K562 (cell line): Measurements from ENCODE around the gene DPAGT1. TPM values are rescaled to one million over a fixed set of nuclear protein-coding genes. Genes with fewer than 3 reads are reported as not detected.

Experiments
- CEBPG ChIP-seq, 3 experiments: fragments of 200-800 bp in 1 of 3; sonication (Bioruptor generic) in 1 of 3; sonication (generic) in 1 of 3; formaldehyde crosslinking in 1 of 3; IDR thresholded peaks in 2 of 3; conservative IDR thresholded peaks in 1 of 3; 2 replicates each; pipeline versions ENCODE4 v1.6.1 to v1.8.0; 2016 to 2022; ENCODE audit warnings: missing compliant biosample characterization in 2 of 3, missing genetic modification characterization in 2 of 3, mild to moderate bottlenecking in 1 of 3, missing genetic modification reagents in 1 of 3
- CREBBP ChIP-seq: IDR thresholded peaks from one replicate; pipeline ENCODE4 v1.6.1; 2012; ENCODE audit warnings: low read depth, mild to moderate bottlenecking, control low read depth, inconsistent platforms, low read length
- EZH2 ChIP-seq: IDR thresholded peaks from 2 replicates; pipeline ENCODE4 v1.6.1; 2012; ENCODE audit warnings: low read depth, mild to moderate bottlenecking, inconsistent platforms, low read length, borderline replicate concordance
- FIP1L1 ChIP-seq: fragments of 200-400 bp; formaldehyde crosslinking; IDR thresholded peaks from 2 replicates; pipeline ENCODE4 v1.6.1; 2018; ENCODE audit warnings: mild to moderate bottlenecking, low read depth, low read length; ENCODE audit not compliant: poor library complexity, severe bottlenecking
- FOXJ3 ChIP-seq: sonication (generic); formaldehyde crosslinking; IDR thresholded peaks from 2 replicates; pipeline ENCODE4 v1.4.0; 2020; ENCODE audit warnings: mild to moderate bottlenecking, missing genetic modification reagents
- GTF3C2 ChIP-seq: IDR thresholded peaks from 3 replicates; pipeline ENCODE4 v1.6.1; 2011; ENCODE audit warnings: borderline replicate concordance, mild to moderate bottlenecking, moderate library complexity; ENCODE audit not compliant: insufficient read length; ENCODE audit errors: extremely low read depth
- MEIS2 ChIP-seq: fragments of 450-650 bp; IDR thresholded peaks from 2 replicates; pipeline ENCODE4 v1.6.1; 2014; ENCODE audit warnings: mild to moderate bottlenecking; ENCODE audit not compliant: partially characterized antibody
- MLLT1 ChIP-seq, 2 experiments: fragments of 450-650 bp; IDR thresholded peaks; 2 replicates each; pipeline ENCODE4 v1.6.1; 2016
- MTF1 ChIP-seq: fragments of 250-450 bp; sonication (Bioruptor Pico); IDR thresholded peaks from 2 replicates; pipeline ENCODE4 v1.9.0; 2021; ENCODE audit warnings: moderate library complexity, mild to moderate bottlenecking, inconsistent platforms, borderline replicate concordance
- NCOA1 ChIP-seq: fragments of 450-650 bp; IDR thresholded peaks from 2 replicates; pipeline ENCODE4 v1.6.1; 2016; ENCODE audit warnings: low read depth
- PATZ1 ChIP-seq: fragments of 250-450 bp; sonication (Bioruptor Pico); IDR thresholded peaks from 2 replicates; pipeline ENCODE4 v1.5.0; 2020; ENCODE audit warnings: mild to moderate bottlenecking, borderline replicate concordance
- PTTG1 ChIP-seq: fragments of 450-650 bp; IDR thresholded peaks from 2 replicates; pipeline ENCODE4 v1.6.1; 2016; ENCODE audit warnings: low read depth, mild to moderate bottlenecking, missing genetic modification characterization, missing compliant biosample characterization
- SPI1 ChIP-seq: IDR thresholded peaks from 2 replicates; pipeline ENCODE4 v1.6.1; 2011; ENCODE audit warnings: low read depth, low read length, control low read depth, borderline replicate concordance
- SRF ChIP-seq, 2 experiments: fragments of 250-450, 450-650 bp in 1 of 2; sonication (Bioruptor Pico) in 1 of 2; sonication (generic) in 1 of 2; formaldehyde crosslinking; IDR thresholded peaks; 2 replicates each; pipeline versions ENCODE4 v1.5.0 to v1.5.1; 2020 to 2022; ENCODE audit warnings: mild to moderate bottlenecking in 1 of 2, missing genetic modification reagents in 1 of 2
- ZBTB2 ChIP-seq: fragments of 450-650 bp; IDR thresholded peaks from 2 replicates; pipeline ENCODE4 v1.6.1; 2016; ENCODE audit warnings: antibody characterized with exemption
- ZNF354B ChIP-seq: fragments of 250-450 bp; sonication (Bioruptor Pico); IDR thresholded peaks from 2 replicates; pipeline ENCODE4 v1.4.0; 2020
- ZNF57 ChIP-seq: fragments of 450-650 bp; formaldehyde crosslinking; IDR thresholded peaks from 2 replicates; pipeline ENCODE4 v1.4.0; 2020; ENCODE audit warnings: mild to moderate bottlenecking, moderate library complexity
- ZNF778 ChIP-seq: fragments of 450-650 bp; formaldehyde crosslinking; IDR thresholded peaks from 2 replicates; pipeline ENCODE4 v1.4.0; 2020; ENCODE audit warnings: mild to moderate bottlenecking, moderate library complexity
- polyA plus RNA-seq, 8 experiments: library from polyadenylated mRNA; depleted of rRNA in 4 of 8; stranded (reverse) in 5 of 8; unstranded in 3 of 8; fragments of >200 nt; fragmentation: Nextera tagmentation in 2 of 8; fragmentation: Illumina TruSeq in 1 of 8; extraction: Ambion mirVana in 2 of 8; extraction: Trizol in 1 of 8; gene quantifications; 2 replicates each; pipeline versions ENCODE4 v1.2.1 to v1.2.3, GENCODE V29; 2011 to 2014; ENCODE audit warnings: inconsistent platforms in 1 of 8, missing spikeins in 1 of 8
- total RNA-seq, 7 experiments: library from RNA; depleted of rRNA in 6 of 7; stranded (reverse); fragments of >200 nt in 6 of 7; fragmentation: Illumina TruSeq in 2 of 7; extraction: Trizol in 2 of 7; gene quantifications; 2 replicates each; pipeline versions ENCODE4 v1.2.1 to v1.2.3, GENCODE V29; 2011 to 2021; ENCODE audit warnings: low replicate concordance in 1 of 7

The DPAGT1 gene
- total and polyA plus RNA-seq, 9 of the 15 experiments (the other 6 are each of a cell fraction or from before 2014, with no cell fraction given) = 29.9 to 135 (median 85.0) TPM

- TF ChIP-seq CEBPG (CRISPR knock-in tag; IDR thresholded peaks at IDR 0.05) = no peak
- peak in 1 of 2 experiments; percentile 54; a peak in 2 of 4 replicates for TF ChIP-seq CEBPG (tag; conservative IDR thresholded peaks at IDR 0.05 in 1 of 2, IDR thresholded peaks at IDR 0.05 in 1 of 2)
- TF ChIP-seq PATZ1 (CRISPR knock-in tag) = no peak
- no peak for TF ChIP-seq PTTG1 (tag)
- 0 out of 2 replicates have a peak, but pooled peaks have one; percentile 22 for TF ChIP-seq SPI1
- peak; percentile 70 for TF ChIP-seq NCOA1
- TF ChIP-seq FIP1L1 = no peak
- TF ChIP-seq ZNF57 (CRISPR knock-in tag) = no peak
- no peak for TF ChIP-seq GTF3C2
- no peak for TF ChIP-seq ZBTB2
- peak; percentile 76 for TF ChIP-seq MEIS2
- no peak for TF ChIP-seq EZH2
- TF ChIP-seq MTF1 (CRISPR knock-in tag) = no peak
- peak in 1 of 2 experiments; percentile 86; a peak in 2 of 4 replicates for TF ChIP-seq MLLT1 (IDR thresholded peaks at IDR 0.05)
- TF ChIP-seq FOXJ3 = no peak
- no peak for TF ChIP-seq SRF (CRISPR knock-in tag; IDR thresholded peaks at IDR 0.05)
- TF ChIP-seq ZNF778 (CRISPR knock-in tag) = no peak
- TF ChIP-seq ZNF354B (CRISPR knock-in tag) = no peak
- TF ChIP-seq CREBBP = no peak
Observed at GRCh38 chr11:119106564-119107537, 5.2 kb upstream of the DPAGT1 start, which contains the start of gene C2CD2L (continued).
